ENCODE results near the gene ZFYVE21.
"Not testable (repeated sequence)": the region's sequence is repeated elsewhere in the genome, so short reads cannot be mapped to it uniquely, and the experiment has no call there.

The ZFYVE21 gene

GRCh38 chr14:103685276-103686211 is 30.1 kb upstream of the ZFYVE21 start:
- in situ Hi-C loops (cut with HindIII; ENCODE audit: low pct_unique_long_range_greater_than_20kb, low sequenced_read_pairs): no loop called here

GRCh38 chr14:103686831-103687485 is 28.7 kb upstream of the ZFYVE21 start:
- in situ Hi-C loops (cut with HindIII; ENCODE audit: low pct_unique_long_range_greater_than_20kb, low sequenced_read_pairs): no loop called here
- DNase-seq (ENCODE audit: low read depth in 1 of 2, low spot score in 1 of 2): no peak
- no peak for TF ChIP-seq JUND (IDR thresholded peaks at IDR 0.05; ENCODE audit: low read depth)

More at GRCh38 chr14:103685276-103686211, 30.1 kb upstream of the ZFYVE21 start:
- DNase-seq (ENCODE audit: low read depth in 1 of 2, low spot score in 1 of 2): no peak
- TF ChIP-seq JUND (IDR thresholded peaks at IDR 0.05; ENCODE audit: low read depth): no peak

GRCh38 chr14:103687712-103688111 is 27.9 kb upstream of the ZFYVE21 start:
- TF ChIP-seq JUND (IDR thresholded peaks at IDR 0.05; ENCODE audit: low read depth): no peak
- in situ Hi-C loops (cut with HindIII; ENCODE audit: low pct_unique_long_range_greater_than_20kb, low sequenced_read_pairs): no loop called here
- no peak for DNase-seq (ENCODE audit: low read depth in 1 of 2, low spot score in 1 of 2)

- in situ Hi-C loops (cut with HindIII; ENCODE audit: low pct_unique_long_range_greater_than_20kb, low sequenced_read_pairs): no loop called here
- no peak for DNase-seq (ENCODE audit: low read depth in 1 of 2, low spot score in 1 of 2)
Measured at GRCh38 chr14:103688441-103688840, 27.2 kb upstream of the ZFYVE21 start.

GRCh38 chr14:103688906-103689902 is 26.4 kb upstream of the ZFYVE21 start:
- TF ChIP-seq JUND (IDR thresholded peaks at IDR 0.05; ENCODE audit: low read depth): no peak
- no peak for DNase-seq (ENCODE audit: low read depth in 1 of 2, low spot score in 1 of 2)
- in situ Hi-C loops (cut with HindIII; ENCODE audit: low pct_unique_long_range_greater_than_20kb, low sequenced_read_pairs): no loop called here

More at GRCh38 chr14:103688441-103688840, 27.2 kb upstream of the ZFYVE21 start:
- TF ChIP-seq JUND (IDR thresholded peaks at IDR 0.05; ENCODE audit: low read depth): no peak

GRCh38 chr14:103690332-103690731 is 25.3 kb upstream of the ZFYVE21 start:
- no peak for TF ChIP-seq JUND (IDR thresholded peaks at IDR 0.05; ENCODE audit: low read depth)
- in situ Hi-C loops (cut with HindIII; ENCODE audit: low pct_unique_long_range_greater_than_20kb, low sequenced_read_pairs): no loop called here
- DNase-seq (ENCODE audit: low read depth in 1 of 2, low spot score in 1 of 2): no peak

GRCh38 chr14:103691655-103692054 is 24.0 kb upstream of the ZFYVE21 start:
- in situ Hi-C loops (cut with HindIII; ENCODE audit: low pct_unique_long_range_greater_than_20kb, low sequenced_read_pairs); DNase-seq (ENCODE audit: low read depth in 1 of 2, low spot score in 1 of 2): not testable (repeated sequence)

GRCh38 chr14:103692159-103692558 is 23.5 kb upstream of the ZFYVE21 start:
- TF ChIP-seq JUND (IDR thresholded peaks at IDR 0.05; ENCODE audit: low read depth): no peak
- in situ Hi-C loops (cut with HindIII; ENCODE audit: low pct_unique_long_range_greater_than_20kb, low sequenced_read_pairs): no loop called here
- DNase-seq (ENCODE audit: low read depth in 1 of 2, low spot score in 1 of 2): no peak

- no peak for TF ChIP-seq JUND (IDR thresholded peaks at IDR 0.05; ENCODE audit: low read depth)
- peak; percentile 31 to 50 for DNase-seq (ENCODE audit: low read depth in 1 of 2, low spot score in 1 of 2)
- in situ Hi-C loops (cut with HindIII; ENCODE audit: low pct_unique_long_range_greater_than_20kb, low sequenced_read_pairs): no loop called here
Measured at GRCh38 chr14:103692871-103693270, 22.7 kb upstream of the ZFYVE21 start.

- in situ Hi-C loops (cut with HindIII; ENCODE audit: low pct_unique_long_range_greater_than_20kb, low sequenced_read_pairs): no loop called here
- DNase-seq (ENCODE audit: low read depth in 1 of 2, low spot score in 1 of 2): peak in 1 of 2 experiments; percentile 60
- TF ChIP-seq JUND (IDR thresholded peaks at IDR 0.05; ENCODE audit: low read depth): no peak
Measured at GRCh38 chr14:103693515-103693914, 22.1 kb upstream of the ZFYVE21 start.

- in situ Hi-C loops (cut with HindIII; ENCODE audit: low pct_unique_long_range_greater_than_20kb, low sequenced_read_pairs): no loop called here
- TF ChIP-seq JUND (IDR thresholded peaks at IDR 0.05; ENCODE audit: low read depth): no peak
- DNase-seq (ENCODE audit: low read depth in 1 of 2, low spot score in 1 of 2): no peak
Measured at GRCh38 chr14:103694572-103695026, 21.0 kb upstream of the ZFYVE21 start.
